ENCODE results near the gene SLC15A1.

- TF ChIP-seq CTCF (IDR thresholded peaks at IDR 0.05; ENCODE audit: insufficient read depth, low read length, poor library complexity, severe bottlenecking) (no peak), EZH2phosphoT487 (conservative IDR thresholded peaks at IDR 0.05; ENCODE audit: low read length) (no peak)
Measured at GRCh38 chr13:98771838-98772611, 19.6 kb upstream of the SLC15A1 start.
